IPS-18a (cell line): ENCODE results near the gene STK25.

Source experiments
- H3K27ac ChIP-seq: one replicate; pipeline ENCODE4 v1.5.1; 2013; ENCODE audit warnings: low read length
- H3K27me3 ChIP-seq: one replicate; pipeline ENCODE4 v1.6.1; 2013; ENCODE audit warnings: mild to moderate bottlenecking, low read length; ENCODE audit not compliant: control insufficient read depth, insufficient read depth
- H3K36me3 ChIP-seq: one replicate; pipeline ENCODE4 v1.6.1; 2013; ENCODE audit warnings: low read depth, low read length; ENCODE audit not compliant: control insufficient read depth
- H3K4me1 ChIP-seq: one replicate; pipeline ENCODE4 v1.6.1; 2013; ENCODE audit warnings: low read depth, low read length; ENCODE audit not compliant: control insufficient read depth
- H3K4me3 ChIP-seq: one replicate; pipeline ENCODE4 v1.5.1; 2013; ENCODE audit warnings: low read length
- H3K9ac ChIP-seq: one replicate; pipeline ENCODE4 v1.6.1; 2013; ENCODE audit warnings: mild to moderate bottlenecking, low read length, moderate library complexity
- H3K9me3 ChIP-seq: one replicate; pipeline ENCODE4 v1.6.1; 2013; ENCODE audit warnings: low read depth, low read length; ENCODE audit not compliant: control insufficient read depth

Gene STK25

DNA sequence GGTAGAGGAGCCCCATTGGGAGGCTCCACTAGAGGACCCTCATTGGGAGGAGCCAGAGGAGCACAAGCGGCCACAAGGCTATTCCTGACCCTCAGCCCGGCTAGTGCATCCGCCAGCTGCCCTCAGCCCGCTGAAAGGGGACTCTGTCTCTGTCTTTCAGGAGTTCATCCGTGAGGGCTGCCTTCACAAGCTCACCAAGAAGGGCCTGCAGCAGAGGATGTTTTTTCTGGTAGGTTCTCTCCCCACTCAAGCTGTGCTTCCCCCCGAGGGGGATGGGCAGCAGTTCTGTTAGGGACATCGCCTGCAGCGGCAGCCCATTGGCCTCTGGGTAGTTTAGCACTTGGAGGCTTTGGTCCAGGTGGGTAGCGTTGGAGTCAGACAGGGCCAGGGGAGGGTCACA, 25.1 kb downstream of the STK25 start:
- Histone ChIP-seq H3K9ac (no peak overlapping the region), H3K27me3 (no peaks in the 10 kb centered on the region), H3K4me3 (no peak overlapping the region), H3K27ac (no peak overlapping the region), H3K9me3 (no peaks in the 10 kb centered on the region), H3K4me1 (no peaks in the 10 kb centered on the region), H3K36me3 (no peaks in the 10 kb centered on the region)

- Histone ChIP-seq H3K27me3 (no peaks in the 10 kb centered on the region), H3K4me1 (no peaks in the 10 kb centered on the region), H3K9me3 (no peaks in the 10 kb centered on the region), H3K9ac (no peak overlapping the region), H3K36me3 (no peaks in the 10 kb centered on the region), H3K27ac (no peak overlapping the region), H3K4me3 (no peak overlapping the region)
Measured at GRCh38 chr2:241482126-241482955, 26.0 kb downstream of the STK25 start.

DNA sequence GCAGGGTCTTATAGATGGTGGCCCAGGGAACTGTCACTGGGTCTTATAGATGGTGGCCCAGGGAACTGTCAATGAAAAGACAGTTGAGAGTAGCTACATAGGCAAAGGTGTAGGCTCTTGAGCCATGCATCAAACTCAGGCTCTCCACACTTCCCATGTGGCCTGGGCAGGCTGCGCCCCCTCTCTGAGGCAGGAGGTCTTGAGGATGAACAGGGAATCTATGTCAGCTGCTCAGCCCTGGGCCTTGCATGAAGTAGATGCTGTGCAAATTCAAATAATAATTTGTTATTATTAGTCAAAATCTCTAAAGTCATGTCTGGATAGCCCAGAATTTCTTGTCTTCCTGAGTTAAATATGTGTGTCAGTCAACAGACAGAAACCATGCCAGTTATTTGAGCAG, 26.7 kb downstream of the STK25 start:
- no peak overlapping the region for H3K9ac ChIP-seq
- no peak overlapping the region for H3K4me3 ChIP-seq
- H3K9me3 ChIP-seq: no peaks in the 10 kb centered on the region
- no peaks in the 10 kb centered on the region for H3K4me1 ChIP-seq
- H3K27ac ChIP-seq: no peak overlapping the region
- H3K27me3 ChIP-seq: no peaks in the 10 kb centered on the region
- H3K36me3 ChIP-seq: no peaks in the 10 kb centered on the region

DNA sequence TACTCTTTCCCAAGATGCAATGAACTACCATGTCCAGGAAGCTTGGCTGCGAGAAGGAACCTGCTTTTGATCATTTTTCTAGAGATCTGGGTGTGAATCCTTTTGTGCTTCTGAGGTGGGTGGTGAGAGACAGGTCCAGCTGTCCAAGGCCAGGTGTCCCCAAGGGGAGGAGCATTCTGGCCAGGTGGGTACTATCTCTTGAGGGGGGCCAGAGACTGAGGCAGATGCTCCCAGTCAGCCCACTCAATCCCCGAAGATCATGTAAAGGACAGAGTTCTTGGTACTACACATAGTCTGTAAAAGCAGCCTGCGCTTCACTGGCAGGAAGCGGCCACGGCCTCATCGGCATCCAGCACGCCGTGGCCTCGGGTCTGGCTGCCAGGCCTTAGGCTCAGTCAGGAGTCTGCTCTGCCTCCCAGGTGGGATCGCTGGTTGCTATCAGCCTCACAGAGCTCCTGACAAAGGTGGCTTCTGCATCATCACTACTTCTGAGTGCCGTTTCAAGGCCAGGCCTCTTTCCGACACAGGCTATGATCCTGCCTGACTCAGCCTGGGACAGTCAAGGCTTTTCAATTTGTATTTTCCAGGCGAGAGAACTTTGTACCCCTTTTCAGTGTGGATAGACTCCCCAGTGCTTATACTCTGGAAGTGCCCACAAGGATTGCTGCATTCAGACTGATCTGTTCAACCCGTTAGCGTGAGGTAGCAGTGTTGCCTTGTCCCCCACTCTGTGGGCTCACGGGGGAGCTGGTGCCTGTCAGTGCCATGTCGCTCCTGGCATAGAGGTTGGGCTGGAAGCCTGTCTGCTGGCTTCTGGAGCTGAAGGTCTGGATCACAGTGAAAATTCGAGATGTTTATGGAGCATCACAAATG, 29.1 kb downstream of the STK25 start:
- Histone ChIP-seq H3K4me1 (no peaks in the 10 kb centered on the region), H3K4me3 (no peak overlapping the region), H3K9me3 (no peaks in the 10 kb centered on the region), H3K9ac (no peak overlapping the region), H3K36me3 (no peaks in the 10 kb centered on the region), H3K27ac (no peak overlapping the region), H3K27me3 (no peaks in the 10 kb centered on the region)

DNA sequence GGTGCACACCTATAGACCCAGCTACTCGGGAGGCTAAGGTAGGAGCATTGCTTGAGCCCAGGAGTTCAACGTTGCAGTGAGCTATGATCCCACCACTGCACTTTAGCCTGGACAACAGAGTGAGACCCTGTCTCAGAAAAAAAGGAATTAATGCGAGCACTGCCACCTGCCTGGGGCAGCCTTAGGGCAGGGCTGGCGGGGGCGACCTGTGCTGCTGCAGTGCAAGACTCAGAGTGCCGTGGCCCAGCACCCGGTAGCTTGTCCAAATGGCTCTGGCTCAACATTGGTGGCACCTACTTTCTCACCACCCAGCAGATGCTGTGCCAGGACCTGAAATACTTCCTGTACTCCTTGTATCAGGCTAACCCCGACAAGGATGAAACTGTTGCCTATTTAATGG, 30.2 kb downstream of the STK25 start:
- Histone ChIP-seq H3K27me3 (no peaks in the 10 kb centered on the region), H3K9me3 (no peaks in the 10 kb centered on the region), H3K36me3 (no peaks in the 10 kb centered on the region), H3K27ac (no peak overlapping the region), H3K4me3 (no peak overlapping the region), H3K9ac (no peak overlapping the region), H3K4me1 (no peaks in the 10 kb centered on the region)

DNA sequence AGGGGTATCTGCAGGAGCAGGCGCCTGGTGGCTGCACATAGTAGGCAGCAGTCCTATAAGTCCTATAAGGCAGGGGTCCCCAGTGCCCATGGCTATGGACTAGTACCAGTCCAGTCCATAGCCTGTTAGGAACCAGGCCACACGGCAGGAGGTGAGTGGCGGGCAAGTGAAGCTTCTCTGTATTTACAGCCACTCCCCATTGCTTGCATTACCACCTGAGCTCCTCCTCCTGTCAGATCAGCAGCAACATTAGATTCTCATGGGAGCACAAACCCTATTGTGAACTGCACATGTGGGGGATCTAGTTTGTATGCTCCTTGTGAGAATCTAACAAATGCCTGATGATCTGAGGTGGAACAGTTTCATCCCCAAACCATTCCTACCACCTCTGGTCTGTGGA, 33.1 kb downstream of the STK25 start:
- no peak overlapping the region for H3K4me3 ChIP-seq

GRCh38 chr2:241473399-241473798, 35.0 kb downstream of the STK25 start:
- H3K4me3 ChIP-seq: no peak overlapping the region

More for the DNA sequence above, 33.1 kb downstream of the STK25 start:
- no peaks in the 10 kb centered on the region for H3K27me3 ChIP-seq
- H3K27ac ChIP-seq: no peak overlapping the region
- no peaks in the 10 kb centered on the region for H3K36me3 ChIP-seq
- no peaks in the 10 kb centered on the region for H3K4me1 ChIP-seq
- no peak overlapping the region for H3K9ac ChIP-seq
- no peaks in the 10 kb centered on the region for H3K9me3 ChIP-seq

GRCh38 chr2:241469746-241470145, 38.6 kb downstream of the STK25 start:
- H3K9ac ChIP-seq: no peak overlapping the region
- no peaks in the 10 kb centered on the region for H3K4me1 ChIP-seq
- no peak overlapping the region for H3K4me3 ChIP-seq
- no peaks in the 10 kb centered on the region for H3K36me3 ChIP-seq
- no peaks in the 10 kb centered on the region for H3K27me3 ChIP-seq
- no peak overlapping the region for H3K27ac ChIP-seq
- no peaks in the 10 kb centered on the region for H3K9me3 ChIP-seq

More at GRCh38 chr2:241473399-241473798, 35.0 kb downstream of the STK25 start:
- no peaks in the 10 kb centered on the region for H3K9me3 ChIP-seq
- H3K4me1 ChIP-seq: no peaks in the 10 kb centered on the region
- H3K9ac ChIP-seq: no peak overlapping the region
- H3K27me3 ChIP-seq: no peaks in the 10 kb centered on the region
- H3K27ac ChIP-seq: no peak overlapping the region
- H3K36me3 ChIP-seq: no peaks in the 10 kb centered on the region

- H3K9me3 ChIP-seq: no peaks in the 10 kb centered on the region
- no peak overlapping the region for H3K4me3 ChIP-seq
- no peaks in the 10 kb centered on the region for H3K4me1 ChIP-seq
- no peak overlapping the region for H3K27ac ChIP-seq
- no peaks in the 10 kb centered on the region for H3K27me3 ChIP-seq
- no peak overlapping the region for H3K9ac ChIP-seq
- no peaks in the 10 kb centered on the region for H3K36me3 ChIP-seq
Measured at GRCh38 chr2:241468476-241468781, 40.0 kb downstream of the STK25 start.

DNA sequence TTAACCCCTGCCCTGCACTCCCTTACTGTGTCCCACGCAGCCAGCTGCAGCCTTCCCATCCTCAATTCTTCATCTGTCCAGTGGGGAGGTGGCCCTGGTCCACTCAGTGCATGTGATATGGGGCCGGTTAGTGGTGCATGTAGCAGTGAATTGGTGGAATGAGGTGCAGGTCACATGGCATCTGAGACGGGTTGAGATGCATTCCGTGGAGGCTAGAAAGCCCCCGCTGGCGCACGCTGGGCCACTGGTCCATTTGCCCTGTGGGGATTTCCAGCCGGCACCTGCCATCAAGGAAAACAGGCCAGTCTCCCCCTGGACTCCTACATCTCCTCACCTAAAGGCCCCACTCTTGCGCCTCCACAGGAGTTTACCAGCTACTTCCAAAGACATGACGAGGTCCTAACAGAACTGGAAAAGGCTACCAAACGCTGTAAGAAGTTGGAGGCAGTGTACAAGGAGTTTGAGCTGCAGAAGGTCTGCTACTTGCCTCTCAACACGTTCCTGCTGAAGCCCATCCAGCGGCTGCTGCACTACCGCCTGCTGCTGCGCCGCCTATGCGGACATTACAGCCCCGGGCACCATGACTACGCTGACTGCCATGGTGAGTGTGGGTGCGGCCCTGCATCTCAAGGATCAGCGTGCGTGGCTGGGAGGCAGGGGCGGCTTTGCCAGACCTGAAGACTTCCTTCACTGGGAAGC, 40.5 kb downstream of the STK25 start:
- no peak overlapping the region for H3K4me3 ChIP-seq
- H3K9ac ChIP-seq: no peak overlapping the region
- H3K9me3 ChIP-seq: no peaks in the 10 kb centered on the region
- no peaks in the 10 kb centered on the region for H3K36me3 ChIP-seq
- no peak overlapping the region for H3K27ac ChIP-seq
- no peaks in the 10 kb centered on the region for H3K4me1 ChIP-seq
- H3K27me3 ChIP-seq: no peaks in the 10 kb centered on the region

DNA sequence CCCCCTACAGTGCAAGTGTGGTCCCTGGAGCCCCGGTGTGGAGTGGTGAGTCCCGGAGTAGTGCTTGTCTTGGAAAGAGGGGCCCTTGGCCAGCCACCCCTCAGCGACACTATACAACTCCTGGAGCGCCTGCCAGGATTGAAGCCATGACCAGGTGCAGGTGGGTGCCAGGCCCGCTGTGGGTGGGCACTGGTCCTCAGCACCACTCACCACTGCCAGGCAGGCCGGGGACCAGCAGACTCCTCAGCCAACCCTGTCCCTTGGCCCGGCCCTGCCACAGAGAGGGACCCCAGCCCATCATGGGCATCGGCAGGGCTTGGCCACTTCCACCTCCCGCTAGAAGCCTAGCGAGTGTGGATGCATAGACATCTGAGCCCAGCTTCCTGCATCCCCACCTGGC, 42.2 kb downstream of the STK25 start:
- H3K9me3 ChIP-seq: no peaks in the 10 kb centered on the region
- H3K27ac ChIP-seq: no peak overlapping the region
- no peaks in the 10 kb centered on the region for H3K4me1 ChIP-seq
- H3K9ac ChIP-seq: no peak overlapping the region
- no peaks in the 10 kb centered on the region for H3K27me3 ChIP-seq
- H3K36me3 ChIP-seq: no peaks in the 10 kb centered on the region
- no peak overlapping the region for H3K4me3 ChIP-seq
